Skin epidermis (tissue), 12 donors: ENCODE measurements around the gene SPEN.
A peak's percentile ranks its signal among the peaks of the same experiment; 100 is the strongest.

ENCODE experiments used
- H3K27ac ChIP-seq, 21 experiments: fragments of 200-600 bp; sonication (generic) in 11 of 21; one replicate each; pipeline ENCODE4 v1.5.0; 2020; ENCODE audit warnings: mild to moderate bottlenecking in 3 of 21, inconsistent platforms in 2 of 21, moderate library complexity in 2 of 21
- H3K4me3 ChIP-seq, 7 experiments: fragments of 200-600 bp; sonication (generic) in 2 of 7; one replicate each; pipeline ENCODE4 v1.5.0; 2020; ENCODE audit warnings: inconsistent platforms in 2 of 7, mild to moderate bottlenecking in 2 of 7, moderate library complexity in 1 of 7

The SPEN gene

DNA sequence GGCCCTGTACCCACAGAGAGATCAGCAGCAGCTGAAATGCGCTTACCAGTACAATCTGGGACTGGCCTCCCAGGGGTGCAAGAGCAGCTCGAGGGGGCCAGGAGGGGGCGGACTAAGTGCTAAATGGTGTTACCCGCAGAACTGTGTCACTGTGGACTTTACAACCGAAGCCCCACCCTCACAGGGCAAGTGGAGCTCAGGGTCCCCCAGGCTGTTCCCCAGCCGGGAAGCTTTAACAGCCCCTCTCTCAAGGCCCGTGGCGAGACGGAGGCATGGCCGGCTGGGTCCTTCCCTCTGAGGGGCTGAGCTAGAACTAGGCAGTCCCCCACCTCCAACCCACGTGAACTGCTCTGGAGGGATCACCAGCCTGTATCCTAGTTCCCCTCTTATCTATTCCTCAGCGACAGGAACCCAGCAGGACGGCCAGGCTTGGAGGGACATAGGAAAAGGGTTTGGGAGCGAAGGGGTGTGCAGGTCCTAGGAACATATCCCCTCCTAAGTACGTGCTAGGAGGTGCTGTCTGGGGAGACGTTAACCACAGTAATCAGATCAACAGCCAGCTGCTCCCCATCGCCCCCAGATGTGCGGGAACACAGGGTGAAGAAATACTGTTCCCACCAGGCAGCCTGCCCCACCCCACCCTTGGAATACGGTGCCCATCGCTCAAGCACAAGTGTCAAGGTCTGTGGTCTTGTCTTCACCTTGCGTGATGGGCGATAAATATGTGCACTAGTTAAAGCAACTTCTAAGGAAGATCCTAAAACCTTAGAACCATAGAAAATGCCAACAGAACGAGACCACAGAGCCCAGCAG lies 104.0 kb downstream of the SPEN start:
- H3K4me3 ChIP-seq = no peak overlapping the region
- peak overlapping the region in 20 of 21 experiments; percentile 53 to 96 (median 87) for H3K27ac ChIP-seq

- peak overlapping the region in 19 of 21 experiments; percentile 52 to 96 (median 82) for H3K27ac ChIP-seq
These were observed 105.1 kb downstream of the SPEN start for GRCh38 chr1:15952317-15953258.

DNA sequence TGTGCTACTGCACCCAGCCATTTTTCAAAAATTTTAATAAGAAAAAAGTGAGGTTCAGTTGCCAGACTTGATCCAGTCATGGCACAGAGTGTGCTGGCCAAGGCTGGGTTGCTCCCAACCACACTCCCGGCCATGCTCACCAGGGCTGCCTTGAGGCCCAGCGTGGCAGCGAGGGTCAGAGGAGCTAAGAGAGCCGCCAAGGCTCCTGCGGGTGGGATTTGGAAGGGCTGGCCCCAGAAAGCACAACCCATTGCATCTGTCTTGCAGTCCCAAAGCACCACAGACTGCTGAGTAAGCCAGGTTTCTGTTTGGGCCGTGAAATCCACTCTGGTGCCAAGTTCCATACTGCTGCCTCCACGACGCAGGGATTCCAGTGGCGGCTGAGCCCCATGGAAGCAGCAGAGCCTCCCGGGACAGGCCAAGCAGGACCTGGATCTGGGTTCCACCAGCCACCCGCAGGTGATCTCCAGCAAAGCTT lies 105.8 kb downstream of the SPEN start:
- Histone ChIP-seq H3K4me3 (no peak overlapping the region), H3K27ac (peak overlapping the region in 20 of 21 experiments; percentile 52 to 96 (median 82))

More at GRCh38 chr1:15952317-15953258, 105.1 kb downstream of the SPEN start:
- no peak overlapping the region for H3K4me3 ChIP-seq

- Histone ChIP-seq H3K27ac (peak overlapping the region in 18 of 21 experiments; percentile 52 to 96 (median 83)), H3K4me3 (no peak overlapping the region)
These were observed 106.3 kb downstream of the SPEN start for GRCh38 chr1:15953791-15954241.

DNA sequence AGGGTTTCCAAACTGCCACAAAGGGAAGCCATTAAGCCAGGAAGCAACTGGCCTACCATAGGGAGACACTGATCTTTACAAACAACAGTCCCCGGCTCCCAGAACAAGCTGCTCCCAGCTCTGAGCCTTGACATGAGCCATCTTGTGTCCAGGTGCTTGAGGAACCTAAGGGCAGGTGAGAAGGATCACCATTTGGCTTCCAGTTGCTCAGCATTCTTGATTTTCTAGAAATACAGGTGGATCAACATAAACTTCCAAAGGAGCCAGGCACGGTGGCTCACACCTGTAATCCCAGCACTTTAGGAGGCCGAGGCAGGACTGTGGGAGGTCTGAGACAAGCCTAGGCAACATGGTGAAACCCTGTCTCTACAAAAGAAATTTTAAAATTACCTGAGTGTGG lies 106.8 kb downstream of the SPEN start:
- H3K27ac ChIP-seq = peak overlapping the region in 19 of 21 experiments; percentile 12 to 96 (median 82)
- H3K4me3 ChIP-seq = no peak overlapping the region

DNA sequence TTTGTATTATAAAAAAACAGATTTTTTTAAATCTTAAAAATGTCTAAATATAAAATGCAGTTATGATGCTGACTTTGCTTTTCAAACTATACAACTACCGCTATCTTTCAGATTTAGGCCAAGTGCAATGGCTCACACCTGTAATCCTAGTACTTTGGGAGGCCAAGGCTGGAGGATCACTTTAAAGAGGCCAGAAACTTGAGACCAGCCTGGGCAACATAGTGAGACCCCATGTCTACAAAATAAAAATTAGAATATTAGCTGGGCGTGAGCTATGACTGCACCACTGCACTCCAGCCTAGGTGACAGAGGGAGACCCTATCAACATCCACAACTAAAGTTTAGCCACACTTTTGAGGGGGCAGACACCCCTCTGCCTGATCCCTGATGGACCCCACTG lies 108.0 kb downstream of the SPEN start:
- H3K4me3 ChIP-seq = no peak overlapping the region
- peak overlapping the region in 12 of 21 experiments; percentile 1 to 88 (median 26) for H3K27ac ChIP-seq

GRCh38 chr1:15956150-15956549 lies 108.6 kb downstream of the SPEN start:
- Histone ChIP-seq H3K27ac (peak overlapping the region in 12 of 21 experiments; percentile 1 to 88 (median 26)), H3K4me3 (no peak overlapping the region)

- peak overlapping the region in 1 of 21 experiments; percentile 37 for H3K27ac ChIP-seq
- H3K4me3 ChIP-seq = no peak overlapping the region
These were observed 110.0 kb downstream of the SPEN start for GRCh38 chr1:15957221-15958095.

DNA sequence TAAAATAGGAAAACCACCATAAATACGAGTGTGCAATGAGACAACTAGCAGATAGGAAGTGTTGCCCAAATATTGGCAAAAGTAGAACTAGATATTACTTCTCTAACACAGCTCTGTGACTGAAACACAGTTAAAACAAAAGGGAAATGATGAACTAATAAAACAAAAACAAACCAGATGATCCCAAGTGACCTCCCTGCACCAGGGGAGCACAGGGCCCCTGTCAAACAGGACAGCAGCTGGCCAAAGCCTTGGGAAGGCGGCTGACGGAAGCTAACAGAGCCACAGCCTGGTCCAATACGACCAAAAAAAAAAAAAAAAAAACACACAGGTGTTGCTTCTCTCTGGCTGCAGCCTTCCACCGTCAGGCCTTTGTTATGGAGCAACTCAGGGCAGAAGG lies 110.6 kb downstream of the SPEN start:
- Histone ChIP-seq H3K27ac (peak overlapping the region in 2 of 21 experiments; percentile 29 to 58), H3K4me3 (no peak overlapping the region)

DNA sequence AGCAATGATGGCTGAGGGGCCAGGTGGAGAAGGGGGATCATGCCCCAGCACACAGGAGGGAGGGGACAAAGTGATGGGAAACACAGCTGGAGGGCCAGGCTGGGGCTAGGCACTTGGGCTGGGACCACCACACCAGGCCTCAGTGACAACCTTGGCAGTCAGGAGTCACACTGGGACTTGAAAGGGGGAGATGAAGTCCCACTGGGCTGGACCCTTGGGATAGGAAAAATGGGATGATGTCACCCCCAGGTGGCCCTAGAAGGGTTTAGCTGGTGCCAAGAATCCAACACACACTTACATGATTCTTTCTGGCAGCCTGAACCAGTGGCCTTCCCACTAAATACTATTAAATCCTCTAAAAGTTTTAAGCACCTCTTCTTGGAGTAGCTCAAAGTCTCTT lies 111.3 kb downstream of the SPEN start:
- Histone ChIP-seq H3K4me3 (no peak overlapping the region), H3K27ac (peak overlapping the region in 9 of 21 experiments; percentile 3 to 58 (median 39))

- H3K27ac ChIP-seq = peak overlapping the region in 7 of 21 experiments; percentile 3 to 58 (median 31)
- H3K4me3 ChIP-seq = no peak overlapping the region
These were observed 111.9 kb downstream of the SPEN start for GRCh38 chr1:15959424-15959823.

GRCh38 chr1:15959827-15960446 lies 112.4 kb downstream of the SPEN start:
- H3K27ac ChIP-seq = peak overlapping the region in 7 of 21 experiments; percentile 8 to 52 (median 23)
- no peak overlapping the region for H3K4me3 ChIP-seq

- H3K27ac ChIP-seq = peak overlapping the region in 1 of 21 experiments; percentile 37
- H3K4me3 ChIP-seq = no peak overlapping the region
These were observed 113.3 kb downstream of the SPEN start for GRCh38 chr1:15960808-15961207.

- Histone ChIP-seq H3K27ac (no peak overlapping the region), H3K4me3 (no peak overlapping the region)
These were observed 114.0 kb downstream of the SPEN start for GRCh38 chr1:15961492-15961891.

GRCh38 chr1:15962176-15962575 lies 114.7 kb downstream of the SPEN start:
- Histone ChIP-seq H3K27ac (peak overlapping the region in 4 of 21 experiments; percentile 8 to 71 (median 39)), H3K4me3 (no peak overlapping the region)

GRCh38 chr1:15962671-15963362 lies 115.3 kb downstream of the SPEN start:
- H3K27ac ChIP-seq = peak overlapping the region in 8 of 21 experiments; percentile 8 to 81 (median 58)
- no peak overlapping the region for H3K4me3 ChIP-seq

DNA sequence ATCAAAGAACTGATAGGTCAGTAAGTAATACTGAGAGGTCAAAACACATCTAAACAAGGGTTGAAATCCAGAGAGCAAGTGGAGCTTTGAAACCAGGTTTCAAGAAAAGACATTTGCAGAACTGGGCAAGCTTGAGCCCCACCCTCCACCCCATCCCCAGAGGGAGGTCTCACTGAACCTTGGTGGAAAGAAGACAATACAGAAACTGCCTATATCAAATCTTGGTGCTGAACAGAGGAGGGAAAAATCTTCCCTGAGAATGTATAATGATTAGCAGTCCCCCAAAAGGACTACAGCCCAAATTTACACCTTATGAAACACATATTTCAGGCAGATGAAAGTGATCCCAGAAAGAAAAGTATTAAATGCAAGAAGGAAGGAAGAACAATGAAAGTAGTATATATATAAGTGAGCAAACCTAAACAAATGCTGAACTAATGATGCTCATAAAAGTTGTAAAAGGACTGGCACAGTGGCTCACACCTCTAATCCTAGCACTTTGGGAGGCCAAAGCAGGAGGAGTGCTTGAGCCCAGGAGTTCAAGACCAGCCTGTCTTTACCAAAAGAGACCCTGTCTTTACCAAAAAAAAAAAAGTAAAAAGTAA lies 116.0 kb downstream of the SPEN start:
- H3K4me3 ChIP-seq = no peak overlapping the region
- peak overlapping the region in 10 of 21 experiments; percentile 8 to 81 (median 62) for H3K27ac ChIP-seq
